ENCODE results near the gene COMP. TPM values are rescaled to one million over a fixed set of nuclear protein-coding genes. Genes with fewer than 3 reads are reported as not detected.
"Not testable (repeated sequence)": the region's sequence is repeated elsewhere in the genome, so short reads cannot be mapped to it uniquely, and the experiment has no call there.

COMP gene
- total RNA-seq, 4 donors from 2014 or later, result 0.33 to 0.83 (median 0.62) TPM

DNA sequence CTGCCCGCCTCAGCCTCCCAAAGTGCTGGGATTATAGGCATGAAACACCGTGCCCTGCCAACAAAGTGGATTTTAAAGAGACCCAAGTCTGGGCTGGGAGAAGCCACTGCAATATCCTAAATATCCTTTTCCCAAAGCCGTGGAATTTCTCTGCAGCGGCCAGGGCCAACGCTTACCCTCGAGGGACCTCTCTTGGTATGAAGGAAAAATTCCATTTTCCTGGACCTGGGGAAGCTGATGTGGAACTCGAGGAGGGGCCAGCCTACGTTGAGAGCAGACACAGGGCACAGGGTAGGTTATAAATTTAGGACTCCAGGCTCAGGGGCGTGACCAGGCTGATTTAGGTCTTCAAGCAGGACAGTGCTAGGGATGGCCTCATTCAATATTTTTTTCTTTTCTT is 23.0 kb upstream of the COMP start:
- intact Hi-C loops (cut with DNase I), result no loop called here
- peaks cover 0 to 10% (median 0%) of the 10 kb centered on the region in 4 donors for H3K27me3 ChIP-seq
- peaks cover 0 to 10% (median 4%) of the 10 kb centered on the region in 4 donors for H3K4me1 ChIP-seq
- H3K36me3 ChIP-seq, result no peaks in the 10 kb centered on the region
- no peak for DNase-seq (ENCODE audit: extremely low spot score)
- H3K27ac ChIP-seq (replicated peaks in 1 of 4), result no peak overlapping the region
- H3K9me3 ChIP-seq, result no peaks in the 10 kb centered on the region
- 70% methylated on average over 5 of the region's 9 CpGs for WGBS
- TF ChIP-seq, protein P1, sequence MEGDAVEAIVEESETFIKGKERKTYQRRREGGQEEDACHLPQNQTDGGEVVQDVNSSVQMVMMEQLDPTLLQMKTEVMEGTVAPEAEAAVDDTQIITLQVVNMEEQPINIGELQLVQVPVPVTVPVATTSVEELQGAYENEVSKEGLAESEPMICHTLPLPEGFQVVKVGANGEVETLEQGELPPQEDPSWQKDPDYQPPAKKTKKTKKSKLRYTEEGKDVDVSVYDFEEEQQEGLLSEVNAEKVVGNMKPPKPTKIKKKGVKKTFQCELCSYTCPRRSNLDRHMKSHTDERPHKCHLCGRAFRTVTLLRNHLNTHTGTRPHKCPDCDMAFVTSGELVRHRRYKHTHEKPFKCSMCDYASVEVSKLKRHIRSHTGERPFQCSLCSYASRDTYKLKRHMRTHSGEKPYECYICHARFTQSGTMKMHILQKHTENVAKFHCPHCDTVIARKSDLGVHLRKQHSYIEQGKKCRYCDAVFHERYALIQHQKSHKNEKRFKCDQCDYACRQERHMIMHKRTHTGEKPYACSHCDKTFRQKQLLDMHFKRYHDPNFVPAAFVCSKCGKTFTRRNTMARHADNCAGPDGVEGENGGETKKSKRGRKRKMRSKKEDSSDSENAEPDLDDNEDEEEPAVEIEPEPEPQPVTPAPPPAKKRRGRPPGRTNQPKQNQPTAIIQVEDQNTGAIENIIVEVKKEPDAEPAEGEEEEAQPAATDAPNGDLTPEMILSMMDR (IDR thresholded peaks at IDR 0.05), result no peak
- TF ChIP-seq POLR2A (IDR thresholded peaks at IDR 0.05; ENCODE audit: low read depth) (no peak), POLR2AphosphoS5 (IDR thresholded peaks at IDR 0.05) (no peak), EP300 (IDR thresholded peaks at IDR 0.05) (no peak)
- H3K4me3 ChIP-seq, result no peak overlapping the region

DNA sequence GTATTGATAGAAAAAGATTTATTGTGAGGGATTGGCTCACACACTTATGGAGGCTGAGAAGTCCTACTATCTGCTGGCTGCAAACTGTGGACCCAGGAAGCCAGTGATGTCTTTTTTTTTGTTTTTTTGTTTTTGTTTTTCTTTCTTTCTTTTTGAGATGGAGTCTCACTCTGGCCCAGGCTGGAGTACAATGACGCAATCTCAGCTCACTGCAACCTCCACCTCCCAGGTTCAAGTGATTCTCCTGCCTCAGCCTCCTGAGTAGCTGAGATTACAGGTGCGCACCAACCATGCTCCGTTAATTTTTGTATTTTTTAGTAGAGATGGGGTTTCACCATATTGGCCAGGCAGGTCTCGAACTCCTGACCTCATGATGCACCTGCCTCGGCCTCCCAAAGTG is 20.5 kb upstream of the COMP start:
- intact Hi-C loops (cut with DNase I); DNase-seq (ENCODE audit: extremely low spot score); H3K36me3 ChIP-seq; H3K27ac ChIP-seq (replicated peaks in 1 of 4); H3K9me3 ChIP-seq; H3K27me3 ChIP-seq; H3K4me3 ChIP-seq: not testable (repeated sequence)
- 92% methylated on average over 5 of the region's 5 CpGs for WGBS
- H3K4me1 ChIP-seq, result peaks cover 0 to 15% (median 6%) of the 10 kb centered on the region in 4 donors

DNA sequence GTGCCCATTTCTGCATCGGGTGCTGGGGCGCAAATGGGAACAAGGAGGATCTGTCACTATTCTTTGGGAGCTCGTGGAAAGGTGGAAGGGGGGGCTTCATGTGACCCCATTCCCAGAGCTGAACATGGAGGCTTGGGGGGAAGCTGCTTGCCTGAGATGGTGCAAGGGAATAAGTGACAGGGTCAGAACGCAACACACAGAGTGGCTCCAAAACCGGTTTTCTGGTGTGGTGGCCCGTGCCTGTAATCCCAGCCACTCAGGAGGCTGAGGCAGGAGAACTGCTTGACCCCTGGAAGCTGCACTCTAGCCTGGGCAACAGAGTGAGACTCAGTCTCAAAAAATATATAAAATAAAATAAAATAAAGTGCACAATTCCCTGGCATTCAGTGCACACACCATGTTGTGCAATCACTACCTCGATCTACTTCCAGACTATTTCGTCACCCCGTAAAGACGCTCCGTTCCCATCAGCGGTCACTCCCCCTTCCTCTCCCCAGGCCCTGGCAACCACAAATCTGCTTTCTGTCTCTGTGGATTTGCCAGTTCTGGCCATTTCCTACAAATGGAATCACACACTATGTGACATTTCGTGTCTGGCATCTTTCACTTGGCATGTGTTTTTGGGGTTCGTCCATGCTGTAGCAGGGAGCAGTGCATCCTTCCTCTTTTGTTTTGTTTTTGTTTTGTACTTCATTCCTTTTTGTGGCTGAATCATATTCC is 18.2 kb upstream of the COMP start:
- H3K4me1 ChIP-seq, result peaks cover 0 to 15% (median 6%) of the 10 kb centered on the region in 4 donors
- H3K27ac ChIP-seq (replicated peaks in 1 of 4), result peak overlapping the region; percentile 15 to 35 (median 32)
- H3K36me3 ChIP-seq, result no peaks in the 10 kb centered on the region
- TF ChIP-seq EP300 (IDR thresholded peaks at IDR 0.05), result no peak
- no peak for TF ChIP-seq POLR2A (IDR thresholded peaks at IDR 0.05; ENCODE audit: low read depth)
- TF ChIP-seq, protein P1 (IDR thresholded peaks at IDR 0.05), result no peak
- peak; percentile 62 for TF ChIP-seq POLR2AphosphoS5 (IDR thresholded peaks at IDR 0.05)
- no peak for DNase-seq (ENCODE audit: extremely low spot score)
- 72% methylated on average over 12 of the region's 14 CpGs for WGBS
- H3K27me3 ChIP-seq, result peaks cover 0 to 16% (median 0%) of the 10 kb centered on the region in 4 donors
- H3K9me3 ChIP-seq, result no peaks in the 10 kb centered on the region
- intact Hi-C loops (cut with DNase I), result no loop called here
- H3K4me3 ChIP-seq, result no peak overlapping the region

DNA sequence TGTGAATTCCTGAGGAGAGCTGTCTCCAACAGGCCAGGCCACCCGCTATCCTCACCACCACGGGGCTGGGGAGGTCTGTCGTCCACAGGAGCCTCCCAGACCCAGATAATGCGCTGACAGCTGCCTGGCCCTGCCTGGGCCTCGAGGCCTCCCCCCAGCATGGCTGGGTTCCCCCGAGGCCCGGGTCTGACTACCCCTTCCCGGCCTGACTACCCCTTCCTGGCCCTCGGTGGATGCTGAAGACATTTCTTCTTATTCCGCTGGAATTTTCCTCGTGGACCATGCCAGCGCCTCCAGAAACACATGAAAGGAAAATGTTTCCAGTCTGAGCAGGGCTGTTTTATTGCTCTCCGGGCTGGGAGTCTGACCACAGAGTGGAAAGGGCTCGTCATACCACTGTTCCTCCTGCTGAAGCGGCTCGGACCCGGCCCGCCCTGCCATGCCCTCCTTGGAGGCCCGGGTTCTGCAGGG is 16.8 kb upstream of the COMP start:
- 82% methylated on average over 15 of the region's 19 CpGs for whole genome bisulfite sequencing

DNA sequence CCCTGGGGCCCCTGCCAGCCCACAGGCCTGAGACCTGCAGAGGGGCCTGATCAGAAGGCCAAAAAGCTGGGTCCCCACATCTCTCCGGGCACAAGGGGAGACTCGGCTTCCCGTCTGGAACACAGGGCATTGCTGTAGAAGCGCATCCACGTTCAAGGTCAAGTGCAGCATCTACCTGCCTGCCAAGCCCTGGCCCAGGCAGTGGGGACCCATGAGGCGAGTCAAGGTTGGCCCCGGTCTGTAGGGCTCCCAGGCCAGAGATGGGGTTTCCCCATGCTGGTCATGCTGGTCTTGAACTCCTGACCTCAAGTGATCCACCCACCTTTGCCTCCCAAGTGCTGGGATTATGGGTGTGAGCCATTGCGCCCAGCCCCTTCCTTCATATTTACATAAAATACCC is 13.5 kb upstream of the COMP start:
- peaks cover 0 to 40% (median 0%) of the 10 kb centered on the region in 4 donors for H3K27me3 ChIP-seq
- intact Hi-C loops (cut with DNase I), result no loop called here
- DNase-seq (ENCODE audit: extremely low spot score), result no peak
- no peaks in the 10 kb centered on the region for H3K9me3 ChIP-seq
- no peak for TF ChIP-seq POLR2A (IDR thresholded peaks at IDR 0.05; ENCODE audit: low read depth)
- TF ChIP-seq POLR2AphosphoS5 (IDR thresholded peaks at IDR 0.05), result no peak
- peaks cover 0 to 11% (median 6%) of the 10 kb centered on the region in 4 donors for H3K4me1 ChIP-seq
- no peak overlapping the region for H3K27ac ChIP-seq (replicated peaks in 1 of 4)
- 88% methylated on average over 4 of the region's 8 CpGs for WGBS
- no peaks in the 10 kb centered on the region for H3K36me3 ChIP-seq
- no peak overlapping the region for H3K4me3 ChIP-seq

More for the DNA sequence above, 16.8 kb upstream of the COMP start:
- no peaks in the 10 kb centered on the region for H3K9me3 ChIP-seq
- H3K4me3 ChIP-seq, result no peak overlapping the region
- no peak for TF ChIP-seq POLR2A (IDR thresholded peaks at IDR 0.05; ENCODE audit: low read depth)
- no peak for TF ChIP-seq POLR2AphosphoS5 (IDR thresholded peaks at IDR 0.05)
- TF ChIP-seq, protein P1 (IDR thresholded peaks at IDR 0.05), result no peak
- no peak for TF ChIP-seq EP300 (IDR thresholded peaks at IDR 0.05)
- no peak for DNase-seq (ENCODE audit: extremely low spot score)
- intact Hi-C loops (cut with DNase I), result no loop called here
- no peak overlapping the region for H3K27ac ChIP-seq (replicated peaks in 1 of 4)
- H3K27me3 ChIP-seq, result peaks cover 0 to 20% (median 0%) of the 10 kb centered on the region in 4 donors
- H3K36me3 ChIP-seq, result no peaks in the 10 kb centered on the region
- peaks cover 0 to 15% (median 6%) of the 10 kb centered on the region in 4 donors for H3K4me1 ChIP-seq

Measured in esophagus muscularis mucosa (tissue), 4 donors.